ENCODE measurements around the gene TJP2.
A peak's percentile ranks its signal among the peaks of the same experiment; 100 is the strongest.

Gene TJP2

GRCh38 chr9:69173891-69174615, at the start of gene TJP2:
Gene TJP2 (plus strand): TSS chr9:69174277. CDS start chr9:69174373, 96 bp downstream.
- peak; percentile 50 for DNase-seq (ENCODE audit: low read depth)
- peak within 1 kb of the TSS; percentile 34 for H3K4me3 ChIP-seq (ENCODE audit: low read depth, low read length)
- TF ChIP-seq, protein P1, sequence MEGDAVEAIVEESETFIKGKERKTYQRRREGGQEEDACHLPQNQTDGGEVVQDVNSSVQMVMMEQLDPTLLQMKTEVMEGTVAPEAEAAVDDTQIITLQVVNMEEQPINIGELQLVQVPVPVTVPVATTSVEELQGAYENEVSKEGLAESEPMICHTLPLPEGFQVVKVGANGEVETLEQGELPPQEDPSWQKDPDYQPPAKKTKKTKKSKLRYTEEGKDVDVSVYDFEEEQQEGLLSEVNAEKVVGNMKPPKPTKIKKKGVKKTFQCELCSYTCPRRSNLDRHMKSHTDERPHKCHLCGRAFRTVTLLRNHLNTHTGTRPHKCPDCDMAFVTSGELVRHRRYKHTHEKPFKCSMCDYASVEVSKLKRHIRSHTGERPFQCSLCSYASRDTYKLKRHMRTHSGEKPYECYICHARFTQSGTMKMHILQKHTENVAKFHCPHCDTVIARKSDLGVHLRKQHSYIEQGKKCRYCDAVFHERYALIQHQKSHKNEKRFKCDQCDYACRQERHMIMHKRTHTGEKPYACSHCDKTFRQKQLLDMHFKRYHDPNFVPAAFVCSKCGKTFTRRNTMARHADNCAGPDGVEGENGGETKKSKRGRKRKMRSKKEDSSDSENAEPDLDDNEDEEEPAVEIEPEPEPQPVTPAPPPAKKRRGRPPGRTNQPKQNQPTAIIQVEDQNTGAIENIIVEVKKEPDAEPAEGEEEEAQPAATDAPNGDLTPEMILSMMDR (IDR thresholded peaks at IDR 0.05; ENCODE audit: low read depth, low read length), result no peak
- TF ChIP-seq MYC (IDR thresholded peaks at IDR 0.05; ENCODE audit: low read depth, low read length) (no peak), MAX (IDR thresholded peaks at IDR 0.05; ENCODE audit: low read depth, low read length) (no peak), POLR2A (IDR thresholded peaks at IDR 0.05; ENCODE audit: extremely low read depth, insufficient read length) (no peak)

- TF ChIP-seq MAX (IDR thresholded peaks at IDR 0.05; ENCODE audit: low read depth, low read length), result no peak
- TF ChIP-seq, protein P1 (IDR thresholded peaks at IDR 0.05; ENCODE audit: low read depth, low read length), result no peak
- no peak for TF ChIP-seq MYC (IDR thresholded peaks at IDR 0.05; ENCODE audit: low read depth, low read length)
- no peak for TF ChIP-seq POLR2A (IDR thresholded peaks at IDR 0.05; ENCODE audit: extremely low read depth, insufficient read length)
- no peak for DNase-seq (ENCODE audit: low read depth)
- no peak overlapping the region for H3K4me3 ChIP-seq (ENCODE audit: low read depth, low read length)
Observed at GRCh38 chr9:69130456-69131441, 43.3 kb upstream of the TJP2 start.

GRCh38 chr9:69131682-69132081, 42.4 kb upstream of the TJP2 start:
- no peak overlapping the region for H3K4me3 ChIP-seq (ENCODE audit: low read depth, low read length)
- no peak for DNase-seq (ENCODE audit: low read depth)
- no peak for TF ChIP-seq POLR2A (IDR thresholded peaks at IDR 0.05; ENCODE audit: extremely low read depth, insufficient read length)
- TF ChIP-seq, protein P1 (IDR thresholded peaks at IDR 0.05; ENCODE audit: low read depth, low read length), result no peak
- TF ChIP-seq MAX (IDR thresholded peaks at IDR 0.05; ENCODE audit: low read depth, low read length), result no peak
- no peak for TF ChIP-seq MYC (IDR thresholded peaks at IDR 0.05; ENCODE audit: low read depth, low read length)

DNA sequence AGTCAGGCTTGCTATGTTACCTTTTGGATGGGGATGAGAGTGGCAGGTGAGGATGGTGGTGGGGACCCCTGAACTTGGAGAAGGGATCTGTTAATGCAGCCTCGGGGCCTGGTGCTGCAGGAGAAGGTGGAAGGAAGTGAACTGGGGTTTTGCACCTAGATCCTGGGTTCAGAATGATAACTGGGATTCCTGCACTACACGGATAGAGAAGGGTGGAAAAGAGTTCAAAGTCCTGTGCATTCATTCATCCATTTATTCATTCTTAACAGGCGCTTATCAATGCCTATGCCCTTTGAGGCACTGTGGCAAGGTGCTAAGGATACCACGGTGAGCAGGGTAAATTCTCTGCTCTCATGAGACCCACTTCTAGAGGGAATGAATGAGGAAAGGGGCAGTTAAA, 41.7 kb upstream of the TJP2 start:
- TF ChIP-seq MYC (IDR thresholded peaks at IDR 0.05; ENCODE audit: low read depth, low read length), result no peak
- no peak for DNase-seq (ENCODE audit: low read depth)

DNA sequence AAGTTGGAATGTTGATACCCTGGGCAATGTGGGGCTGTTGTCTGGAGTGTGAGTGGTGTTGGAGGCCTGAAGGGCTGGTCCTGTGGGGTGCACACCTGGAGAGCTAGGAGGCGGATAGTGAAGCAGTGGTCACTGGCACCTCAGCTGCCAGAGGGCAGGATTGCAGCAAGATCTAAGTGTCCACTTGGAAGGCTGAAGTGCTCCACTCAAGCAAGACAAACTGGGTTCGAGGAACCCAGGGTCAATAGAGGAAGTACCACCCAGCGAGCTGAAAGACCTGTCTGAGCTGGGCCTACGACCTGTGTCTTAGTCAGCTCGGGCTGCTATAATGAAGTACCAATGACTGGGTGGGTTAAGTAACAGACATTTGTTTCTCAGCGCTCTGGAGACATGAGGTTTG, 39.7 kb upstream of the TJP2 start:
- peak; percentile 1 for DNase-seq (ENCODE audit: low read depth)
- no peak overlapping the region for H3K4me3 ChIP-seq (ENCODE audit: low read depth, low read length)
- TF ChIP-seq, protein P1 (IDR thresholded peaks at IDR 0.05; ENCODE audit: low read depth, low read length), result no peak
- TF ChIP-seq MAX (IDR thresholded peaks at IDR 0.05; ENCODE audit: low read depth, low read length) (no peak), POLR2A (IDR thresholded peaks at IDR 0.05; ENCODE audit: extremely low read depth, insufficient read length) (no peak), MYC (IDR thresholded peaks at IDR 0.05; ENCODE audit: low read depth, low read length) (no peak)

More for the DNA sequence above, 41.7 kb upstream of the TJP2 start:
- H3K4me3 ChIP-seq (ENCODE audit: low read depth, low read length), result no peak overlapping the region

- no peak for DNase-seq (ENCODE audit: low read depth)
- no peak overlapping the region for H3K4me3 ChIP-seq (ENCODE audit: low read depth, low read length)
- TF ChIP-seq POLR2A (IDR thresholded peaks at IDR 0.05; ENCODE audit: extremely low read depth, insufficient read length) (no peak), MYC (IDR thresholded peaks at IDR 0.05; ENCODE audit: low read depth, low read length) (no peak), MAX (IDR thresholded peaks at IDR 0.05; ENCODE audit: low read depth, low read length) (no peak)
- TF ChIP-seq, protein P1 (IDR thresholded peaks at IDR 0.05; ENCODE audit: low read depth, low read length), result no peak
Observed at GRCh38 chr9:69136185-69136584, 37.9 kb upstream of the TJP2 start.

All from NB4 (cell line).